GM11168 (cell line): ENCODE results near the gene DMD.

Experiments
- in situ Hi-C: fragments of 300-500 bp; cut with MboI; formaldehyde crosslinking; loops from one replicate; pipeline ENCODE4 v1.12.0; 2022; ENCODE audit warnings: low sequenced_read_pairs; ENCODE audit not compliant: unreplicated experiment

Gene DMD

GRCh38 chrX:31670245-31670644 is 1541.1 kb downstream of the DMD start:
- in situ Hi-C loops: no loop called here

- in situ Hi-C loops: no loop called here
Observed at GRCh38 chrX:31665454-31665853, 1545.9 kb downstream of the DMD start.

GRCh38 chrX:31663172-31663571 is 1548.2 kb downstream of the DMD start:
- in situ Hi-C loops: no loop called here

GRCh38 chrX:31661280-31661810 is 1550.0 kb downstream of the DMD start:
- in situ Hi-C loops: no loop called here

- in situ Hi-C loops: loop anchor here (10.0 kb wide), 1 partner anchor 614 kb away; no protein-coding TSS in a partner anchor
Observed at GRCh38 chrX:31658360-31658759, 1553.0 kb downstream of the DMD start.

- in situ Hi-C loops: loop anchor here (10.0 kb wide), 1 partner anchor 611 kb away; no protein-coding TSS in a partner anchor
Observed at GRCh38 chrX:31656013-31656412, 1555.3 kb downstream of the DMD start.

GRCh38 chrX:31653422-31653821 is 1557.9 kb downstream of the DMD start:
- in situ Hi-C loops: loop anchor here (10.0 kb wide), 1 partner anchor 609 kb away; no protein-coding TSS in a partner anchor

GRCh38 chrX:31652650-31653049 is 1558.7 kb downstream of the DMD start:
- in situ Hi-C loops: loop anchor here (10.0 kb wide), 1 partner anchor 608 kb away; no protein-coding TSS in a partner anchor

- in situ Hi-C loops: no loop called here
Observed at GRCh38 chrX:31649201-31649600, 1562.1 kb downstream of the DMD start.

GRCh38 chrX:31633349-31633748 is 1578.0 kb downstream of the DMD start:
- in situ Hi-C loops: no loop called here

- in situ Hi-C loops: no loop called here
Observed at GRCh38 chrX:31629195-31629594, 1582.2 kb downstream of the DMD start.

GRCh38 chrX:31609130-31609529 is 1602.2 kb downstream of the DMD start:
- in situ Hi-C loops: no loop called here

- in situ Hi-C loops: no loop called here
Observed at GRCh38 chrX:31608638-31609037, 1602.7 kb downstream of the DMD start.

GRCh38 chrX:31606771-31607170 is 1604.6 kb downstream of the DMD start:
- in situ Hi-C loops: no loop called here

- in situ Hi-C loops: no loop called here
Observed at GRCh38 chrX:31604629-31605221, 1606.6 kb downstream of the DMD start.

GRCh38 chrX:31603411-31604120 is 1607.8 kb downstream of the DMD start:
- in situ Hi-C loops: no loop called here

GRCh38 chrX:31600823-31601222 is 1610.5 kb downstream of the DMD start:
- in situ Hi-C loops: no loop called here

- in situ Hi-C loops: no loop called here
Observed at GRCh38 chrX:31593353-31593752, 1618.0 kb downstream of the DMD start.

- in situ Hi-C loops: no loop called here
Observed at GRCh38 chrX:31591355-31591754, 1620.0 kb downstream of the DMD start.

GRCh38 chrX:31590581-31591114 is 1620.7 kb downstream of the DMD start:
- in situ Hi-C loops: no loop called here

- in situ Hi-C loops: no loop called here
Observed at GRCh38 chrX:31589503-31589902, 1621.8 kb downstream of the DMD start.
